Measurements from ENCODE around the gene KSR1.
A peak's percentile ranks its signal among the peaks of the same experiment; 100 is the strongest.

The KSR1 gene

DNA sequence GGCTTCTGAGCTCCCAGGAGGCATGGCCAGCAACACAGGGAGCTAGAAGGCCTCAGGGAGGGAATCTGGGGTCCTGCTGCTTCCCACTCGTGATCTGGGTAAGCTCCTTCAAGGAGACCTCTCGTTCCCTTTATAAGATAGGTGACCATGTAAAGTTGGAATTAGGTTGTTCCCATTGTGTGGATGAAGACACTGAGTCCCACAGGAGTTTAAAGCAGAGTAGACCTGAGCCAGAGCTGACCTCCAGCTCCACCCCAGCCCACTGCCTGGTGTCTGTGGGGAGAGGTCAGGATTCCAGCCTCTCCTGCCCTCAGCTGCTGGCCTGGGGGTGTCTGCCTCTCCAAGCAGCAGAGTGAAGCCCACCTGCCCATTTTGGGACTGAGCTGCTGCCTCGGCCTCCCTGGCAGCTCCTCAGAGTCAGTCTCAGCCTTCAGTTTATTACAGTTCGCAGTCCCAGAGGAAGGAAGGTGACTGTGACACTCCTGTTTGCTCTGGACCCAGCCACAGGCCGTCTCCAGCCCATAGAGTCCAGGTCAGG lies 141.6 kb downstream of the KSR1 start:
- no peak for DNase-seq

GRCh38 chr17:27598337-27599050 lies 142.2 kb downstream of the KSR1 start:
- no peak for DNase-seq

- DNase-seq, result peak; percentile 29
Observed at GRCh38 chr17:27600471-27600870, 144.2 kb downstream of the KSR1 start.

DNA sequence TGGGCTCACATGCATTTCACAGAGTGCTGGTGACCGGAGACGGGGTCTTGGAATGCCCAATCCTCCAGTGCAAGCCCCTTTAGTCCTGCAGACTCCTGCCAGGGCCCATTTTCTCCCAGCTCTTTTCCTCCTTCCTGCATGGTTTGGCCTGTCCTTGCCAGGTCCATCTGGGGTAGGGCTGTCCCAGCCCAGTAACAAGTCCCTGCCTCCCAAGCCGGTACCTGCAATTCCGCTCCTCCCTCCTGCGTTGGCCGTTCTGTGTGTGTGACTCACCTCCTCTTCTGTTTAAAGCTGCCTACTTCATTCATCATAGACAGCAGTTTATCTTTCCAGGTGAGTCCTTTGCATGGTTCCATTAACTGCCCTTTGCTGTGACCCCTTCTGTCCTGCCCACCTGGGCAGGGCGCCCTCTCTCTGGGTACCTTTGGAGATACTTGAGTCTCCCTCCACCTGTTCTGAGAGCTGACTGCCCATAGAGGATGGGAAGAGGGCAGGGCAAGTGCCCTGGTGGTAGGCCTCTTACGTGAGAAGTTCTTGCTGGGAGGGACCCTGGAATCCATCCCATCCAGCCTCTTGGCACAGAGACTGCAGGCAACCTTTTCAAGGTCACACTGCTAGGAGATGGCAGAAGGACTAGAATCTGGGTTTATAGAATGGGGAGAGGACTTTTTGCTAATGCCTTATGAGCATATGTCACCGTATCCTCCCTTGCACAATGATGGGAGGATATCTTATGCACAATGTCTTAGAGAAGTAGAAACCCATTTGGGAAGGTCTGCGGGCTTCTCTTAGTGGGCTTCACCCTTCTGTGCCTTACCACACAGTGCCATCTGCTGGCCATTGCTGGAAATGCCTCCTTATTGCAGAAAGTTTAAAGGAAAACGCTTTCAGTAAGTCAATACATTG lies 145.1 kb downstream of the KSR1 start:
- peak; percentile 75 for DNase-seq

GRCh38 chr17:27601975-27602302 lies 145.7 kb downstream of the KSR1 start:
- no peak for DNase-seq

- DNase-seq, result peak; percentile 55
Observed at GRCh38 chr17:27602721-27603420, 146.6 kb downstream of the KSR1 start.

- no peak for DNase-seq
Observed at GRCh38 chr17:27603421-27603770, 147.1 kb downstream of the KSR1 start.

- no peak for DNase-seq
Observed at GRCh38 chr17:27603880-27604794, 147.9 kb downstream of the KSR1 start.

- no peak for DNase-seq
Observed at GRCh38 chr17:27605409-27605808, 149.2 kb downstream of the KSR1 start.

- no peak for DNase-seq
Observed at GRCh38 chr17:27607521-27608091, 151.4 kb downstream of the KSR1 start.

DNA sequence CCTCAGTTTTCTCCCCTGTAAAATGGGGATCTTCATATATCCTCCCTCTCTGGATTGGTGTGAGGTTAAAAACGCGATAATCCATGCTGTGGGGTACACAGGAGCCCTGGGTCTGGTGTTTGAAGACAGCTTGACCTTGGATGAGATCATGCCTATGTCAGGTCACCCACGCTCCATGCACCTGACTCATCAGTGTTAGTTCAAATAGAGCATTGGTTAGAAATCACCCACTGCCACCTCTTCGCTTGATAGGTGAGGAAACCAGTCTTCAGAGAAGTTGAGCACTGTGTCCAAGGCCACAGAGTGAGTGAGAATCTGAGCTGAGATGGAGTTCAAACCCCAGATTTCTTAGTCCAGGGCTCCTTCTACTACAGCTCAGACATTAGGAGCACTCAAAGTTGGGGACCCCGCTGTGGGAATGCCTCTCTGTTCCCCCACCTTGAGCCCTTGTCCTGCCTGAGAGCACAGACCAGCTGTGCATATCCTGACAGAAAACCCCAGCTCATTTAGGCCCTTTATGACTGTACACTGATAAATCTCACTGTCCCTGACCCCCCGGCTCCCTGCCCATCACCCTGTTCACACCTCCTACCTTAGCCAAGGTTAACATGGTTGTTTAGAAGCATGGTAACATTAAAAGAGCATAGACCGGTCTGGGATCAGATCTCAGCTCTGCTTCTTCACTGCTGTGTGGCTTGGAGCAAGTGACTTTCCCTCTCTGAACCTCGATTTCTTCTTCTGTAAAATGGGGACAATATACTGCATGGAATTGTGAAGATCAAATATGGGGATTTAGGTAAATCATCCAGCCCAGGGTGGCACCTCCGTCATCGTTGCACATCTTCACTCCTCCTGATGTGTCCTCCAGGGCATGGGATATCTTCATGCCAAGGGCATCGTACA lies 152.3 kb downstream of the KSR1 start:
- no peak for DNase-seq

- DNase-seq, result peak; percentile 22
Observed at GRCh38 chr17:27609611-27610303, 153.5 kb downstream of the KSR1 start.

DNA sequence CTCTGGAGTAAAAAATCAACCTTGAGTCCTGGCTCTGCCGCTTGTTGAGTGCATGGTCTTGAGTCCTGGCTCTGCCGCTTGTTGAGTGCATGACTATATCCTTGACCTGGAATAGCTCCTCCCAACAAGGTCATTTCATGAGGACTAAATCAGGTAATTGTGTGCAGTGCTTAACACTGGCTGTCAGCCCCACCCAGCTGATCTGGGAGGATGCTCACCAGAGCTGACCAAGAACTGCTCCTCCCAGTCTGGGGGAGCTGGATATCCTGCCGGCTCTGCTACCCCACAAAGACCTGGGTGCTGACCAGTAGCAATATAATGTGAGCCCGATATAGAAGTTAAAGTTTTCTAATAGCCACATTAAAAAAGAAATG lies 154.0 kb downstream of the KSR1 start:
- DNase-seq, result no peak

DNA sequence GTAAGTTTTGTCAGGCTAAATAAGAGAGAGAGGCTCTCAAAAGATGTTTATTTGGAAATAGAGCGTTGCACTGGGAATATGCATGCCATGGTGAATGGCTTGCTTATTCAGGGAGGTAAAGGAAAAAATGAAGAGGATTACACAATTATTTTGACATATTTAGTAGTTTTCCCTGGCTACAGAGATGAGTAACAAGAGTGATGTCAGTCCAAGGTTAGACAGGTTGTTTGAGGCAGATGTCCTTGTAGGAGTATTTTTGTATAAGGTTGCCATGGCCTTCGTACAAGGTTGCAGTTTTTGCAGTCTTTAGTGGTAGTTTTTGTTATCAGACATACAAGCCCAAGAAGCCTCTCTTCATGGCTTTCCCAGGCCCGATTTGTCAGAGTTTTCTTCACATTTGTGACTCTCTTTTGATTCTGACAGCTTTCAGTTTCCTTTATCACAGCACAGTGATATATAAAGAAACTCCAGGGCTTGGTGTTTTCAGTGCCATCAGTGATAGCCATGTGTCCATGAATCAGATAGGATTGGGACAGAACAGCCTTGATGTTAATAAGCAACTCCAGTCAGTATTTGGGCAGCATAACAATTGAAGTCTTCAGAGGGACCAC lies 156.0 kb downstream of the KSR1 start:
- DNase-seq, result no peak

- no peak for DNase-seq
Observed at GRCh38 chr17:27613433-27613832, 157.2 kb downstream of the KSR1 start.

DNA sequence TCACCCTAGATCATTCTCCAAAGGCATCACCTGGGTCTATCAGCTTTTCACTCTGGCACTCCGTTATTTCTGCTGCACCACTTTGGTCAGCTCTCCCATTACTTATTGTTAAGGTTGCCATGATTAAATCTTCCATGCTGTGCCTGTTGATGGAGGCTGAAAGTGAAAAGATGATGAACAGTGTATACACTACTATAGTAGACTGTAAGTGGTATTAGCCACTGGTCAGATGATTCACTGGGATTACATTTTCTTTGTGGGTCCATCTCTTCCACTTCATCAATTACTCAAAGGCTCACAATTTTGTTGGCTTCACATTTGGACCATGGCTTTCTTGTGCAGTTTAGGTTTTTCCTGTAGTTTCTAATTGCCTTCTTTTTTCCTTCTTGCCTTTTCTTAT lies 158.9 kb downstream of the KSR1 start:
- DNase-seq, result no peak

GRCh38 chr17:27616414-27616813 lies 160.2 kb downstream of the KSR1 start:
- DNase-seq, result no peak

DNA sequence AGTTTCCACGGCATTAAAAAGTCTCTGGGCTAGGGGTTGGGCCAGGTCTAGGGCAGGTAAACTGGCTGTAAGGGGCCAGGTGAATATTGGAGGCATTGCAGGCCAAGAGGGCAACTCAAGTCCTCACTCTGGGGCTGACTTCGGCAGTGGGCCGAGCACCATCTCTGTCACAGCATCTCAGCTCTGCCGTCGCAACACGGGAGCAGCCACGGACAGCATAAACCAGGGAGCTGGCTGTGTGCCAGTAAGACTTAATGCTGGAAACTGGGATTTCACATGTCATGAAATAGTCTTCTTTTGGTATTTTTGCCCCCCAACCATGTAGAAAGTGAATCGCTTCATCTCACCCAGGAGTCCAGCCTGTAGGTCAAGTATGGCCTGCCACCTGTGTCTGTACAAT lies 162.2 kb downstream of the KSR1 start:
- DNase-seq, result no peak

DNA sequence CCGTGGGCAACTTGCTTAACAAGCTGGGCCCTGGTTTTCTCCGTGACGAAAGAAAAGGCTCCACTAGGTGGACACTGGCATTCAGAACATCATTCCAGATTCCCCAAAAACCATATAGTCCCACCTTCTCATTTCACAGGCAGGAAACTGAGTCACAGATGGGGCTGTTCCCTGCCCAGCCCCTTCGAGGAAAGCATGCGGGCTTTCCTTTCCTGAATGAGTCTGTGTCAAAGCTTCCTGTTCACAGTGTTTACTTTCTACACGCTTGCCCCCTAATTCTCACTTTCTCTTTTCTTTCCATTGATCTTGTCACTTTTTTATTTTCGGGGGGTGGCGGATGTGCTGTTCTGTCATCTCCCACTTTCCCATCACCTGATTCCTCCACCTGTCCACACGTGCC lies 164.5 kb downstream of the KSR1 start:
- DNase-seq, result no peak

DNA sequence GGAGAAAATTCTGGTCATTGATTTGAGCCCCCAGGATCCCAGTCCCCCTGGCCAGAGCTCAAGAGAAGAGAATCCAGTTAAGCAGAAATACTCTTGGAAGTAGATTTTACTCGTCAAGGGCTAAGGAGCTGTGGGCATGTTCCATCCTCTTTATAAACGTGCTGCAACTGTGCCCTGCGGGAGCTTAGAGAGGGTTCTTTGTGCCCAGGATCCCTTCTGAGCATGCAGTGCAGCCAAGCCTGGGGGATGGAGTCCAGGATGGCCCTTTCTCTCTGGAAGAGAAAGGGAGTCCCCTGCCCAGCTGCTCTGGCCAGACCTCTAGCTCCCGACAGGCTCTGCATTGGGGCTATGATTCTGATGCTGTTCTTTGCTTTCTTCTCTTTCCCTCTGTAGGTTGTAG lies 165.3 kb downstream of the KSR1 start:
- no peak for DNase-seq
